ENCODE data around the gene REEP5.
"Not testable (repeated sequence)": the region's sequence is repeated elsewhere in the genome, so short reads cannot be mapped to it uniquely, and the experiment has no call there.

REEP5 gene

DNA sequence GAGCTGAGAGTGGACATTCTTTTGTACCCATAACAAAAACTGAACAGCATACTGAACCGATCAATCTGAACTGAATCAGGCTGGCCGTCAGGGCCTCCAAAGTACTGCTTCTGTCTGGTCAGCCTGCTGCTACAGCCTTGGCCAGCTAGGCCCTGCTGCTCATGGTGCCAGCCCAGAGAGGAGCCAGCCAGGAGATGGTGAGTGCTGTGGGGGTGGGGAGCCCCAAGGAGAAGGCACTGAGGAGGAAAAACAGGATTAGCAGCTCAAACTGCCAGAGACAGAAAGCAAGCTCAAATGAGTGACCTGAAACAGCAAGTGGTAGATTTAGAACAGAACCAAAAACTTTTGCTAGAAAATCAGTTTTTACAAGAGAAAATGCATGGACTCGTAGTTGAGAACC is 37.0 kb downstream of the REEP5 start:
- no peak for DNase-seq (ENCODE audit: low spot score)

DNA sequence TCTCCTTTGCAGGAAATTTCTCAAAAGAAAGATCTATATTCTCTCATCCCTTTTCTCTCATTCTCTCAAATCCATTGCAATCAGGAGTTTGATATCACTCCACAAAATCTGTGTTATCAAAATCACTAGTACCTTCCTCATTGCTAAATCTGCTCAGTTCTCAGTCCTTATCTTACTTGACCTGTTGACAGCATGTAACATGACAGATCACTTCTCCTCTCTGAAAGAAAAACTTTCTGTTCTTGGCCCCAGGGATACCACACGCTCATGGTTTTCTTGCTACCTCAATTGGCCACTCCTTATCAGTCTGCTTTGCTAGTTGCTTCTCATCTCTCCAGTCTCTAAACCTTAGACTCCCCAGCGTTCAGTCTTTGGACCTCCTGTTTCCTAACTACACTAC is 38.8 kb downstream of the REEP5 start:
- no peak for DNase-seq (ENCODE audit: low spot score)

DNA sequence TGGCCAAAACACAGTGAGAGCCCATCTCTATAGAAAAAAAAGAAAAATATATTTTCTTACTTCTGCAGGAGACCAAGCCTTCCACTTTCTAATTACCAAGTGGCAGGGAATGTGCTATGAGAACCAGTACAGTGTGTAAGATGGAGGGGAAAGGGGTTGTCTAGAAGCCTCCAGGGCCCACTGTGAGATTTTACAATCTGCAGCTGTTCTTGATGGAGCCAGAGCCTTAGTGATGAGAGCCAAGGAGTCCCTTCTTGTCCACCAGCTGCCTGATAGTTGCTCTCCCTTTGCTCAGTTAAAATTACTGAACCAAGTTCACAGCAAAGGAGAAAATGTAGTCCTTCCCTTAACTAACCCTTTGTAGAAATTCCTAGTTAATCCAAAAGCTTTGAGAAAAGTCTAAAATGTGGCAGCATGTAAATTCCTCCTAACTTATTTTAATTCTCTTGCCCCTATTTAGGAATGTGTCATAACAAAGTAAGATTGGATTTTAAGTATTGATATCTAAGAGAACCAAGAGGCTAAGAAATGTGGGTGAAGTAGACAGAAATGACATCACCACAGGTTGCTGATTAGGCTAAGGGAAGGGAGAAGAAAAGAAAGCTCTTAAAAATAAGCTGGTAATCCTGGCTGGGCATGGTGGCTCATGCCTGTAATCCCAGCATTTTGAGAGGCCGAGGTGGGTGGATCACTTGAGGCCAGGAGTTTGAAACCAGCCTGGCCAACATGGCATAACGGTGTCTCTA is 41.6 kb downstream of the REEP5 start:
- DNase-seq (ENCODE audit: low spot score), result no peak

DNA sequence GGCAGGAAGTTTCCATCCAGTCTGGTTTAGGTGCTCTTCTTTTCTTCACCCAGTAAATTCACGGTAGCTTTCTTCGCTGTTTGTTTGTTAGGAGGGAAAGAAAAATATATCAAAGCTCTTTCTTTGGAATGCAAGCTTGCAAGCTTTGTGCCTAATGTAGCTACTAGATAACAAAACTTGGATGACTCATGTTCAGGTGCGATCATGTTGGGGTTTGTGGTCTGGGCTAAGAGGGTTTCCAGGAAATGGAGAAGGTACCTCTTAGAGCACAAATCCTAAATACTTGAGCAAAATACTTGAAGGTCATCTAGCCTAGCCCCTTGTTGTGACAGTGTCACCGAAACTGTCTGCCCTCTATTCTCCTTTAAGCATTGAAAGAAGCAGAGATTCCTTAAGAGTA is 43.3 kb downstream of the REEP5 start:
- peak; percentile 67 for DNase-seq (ENCODE audit: low spot score)

DNA sequence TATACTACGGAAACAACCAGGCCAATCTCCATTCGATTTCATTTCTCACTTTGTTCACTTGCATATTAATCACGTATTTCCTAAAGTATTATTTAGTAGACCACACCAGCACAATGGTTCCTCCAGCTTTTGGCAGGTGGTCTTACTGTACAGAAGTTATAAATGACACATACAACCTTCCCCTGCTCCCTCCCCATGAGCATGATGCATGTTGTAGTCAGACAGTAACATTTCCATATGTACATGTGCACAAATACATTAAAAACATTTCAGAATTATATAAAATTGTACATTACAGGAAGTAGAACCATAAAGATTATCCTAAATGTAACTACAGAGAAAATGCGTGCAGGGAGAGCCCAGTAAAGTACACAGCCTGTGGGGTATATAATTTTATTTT is 43.9 kb downstream of the REEP5 start:
- DNase-seq (ENCODE audit: low spot score), result no peak

DNA sequence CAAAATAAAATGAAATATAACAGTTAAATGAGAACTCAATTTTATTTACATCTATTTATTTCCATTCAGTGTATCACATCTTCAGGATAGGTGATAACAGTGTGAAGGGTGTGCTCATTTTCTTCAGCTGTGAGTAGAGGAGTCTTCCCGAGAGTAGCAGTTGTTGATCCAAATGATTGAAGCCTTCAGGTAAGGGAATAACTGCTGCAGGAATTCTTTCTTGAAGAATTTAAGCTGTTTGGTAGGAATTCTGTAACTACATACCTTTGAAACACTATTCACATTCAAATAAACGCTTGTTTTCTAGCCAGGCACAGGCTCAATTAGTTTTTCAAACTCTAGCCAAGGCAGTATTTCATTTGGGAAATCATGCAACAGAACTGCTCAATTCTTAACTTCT is 45.7 kb downstream of the REEP5 start:
- DNase-seq (ENCODE audit: low spot score), result no peak

DNA sequence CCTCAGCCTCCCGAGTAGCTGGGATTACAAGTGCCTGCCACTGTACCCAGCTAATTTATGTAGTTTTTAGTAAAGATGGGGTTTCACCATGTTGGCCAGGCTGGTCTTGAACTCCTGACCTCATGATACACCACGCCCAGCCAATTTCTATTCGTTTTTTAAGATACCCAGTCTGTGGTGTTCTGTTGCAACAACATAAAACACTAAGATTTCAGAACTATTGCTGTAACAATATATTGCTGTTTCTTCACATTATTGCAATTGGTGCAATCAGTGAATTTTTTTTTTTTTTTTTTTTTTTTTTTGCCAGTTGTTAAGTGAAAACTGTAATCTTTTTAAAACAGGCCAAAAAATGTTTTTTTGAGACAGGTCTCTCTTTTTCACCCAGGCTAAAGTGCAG is 51.1 kb downstream of the REEP5 start:
- no peak for DNase-seq (ENCODE audit: low spot score)

DNA sequence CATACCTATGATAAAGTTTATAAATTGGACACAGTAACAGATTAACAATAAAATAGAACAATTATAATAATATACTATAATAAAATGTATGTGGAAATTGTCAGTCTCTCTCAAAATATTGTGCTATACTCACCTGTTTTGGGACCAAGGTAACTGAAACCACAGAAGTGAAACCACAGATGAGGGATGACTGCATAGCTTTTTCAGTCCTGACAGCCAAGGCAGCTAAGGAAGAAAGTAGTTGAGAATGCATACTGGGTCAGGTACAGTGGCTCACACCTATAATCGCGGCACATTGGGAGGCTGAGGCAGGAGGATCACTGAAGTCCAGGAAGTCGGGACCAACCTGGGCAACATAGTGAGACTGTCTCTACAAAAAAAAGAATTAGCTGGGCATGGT is 52.1 kb downstream of the REEP5 start:
- DNase-seq (ENCODE audit: low spot score), result peak; percentile 35

DNA sequence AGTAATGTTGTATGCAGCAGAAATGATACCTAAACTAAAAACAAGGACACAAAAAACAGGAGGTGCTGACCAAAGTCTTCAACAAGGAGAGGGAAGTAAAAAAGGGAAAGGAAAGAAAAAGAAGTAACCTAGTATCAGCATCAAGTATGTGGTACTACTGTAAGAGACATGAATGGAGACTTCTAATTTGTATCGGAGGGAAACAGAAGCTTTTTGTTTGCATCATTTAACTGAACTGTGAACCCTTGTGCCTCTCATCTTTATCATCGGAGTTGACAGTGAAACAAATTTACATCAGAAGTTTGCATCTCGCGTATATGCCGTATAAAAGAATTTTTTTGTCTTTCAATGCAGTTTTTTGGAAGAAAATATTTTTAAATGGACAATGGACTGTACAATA is 54.6 kb downstream of the REEP5 start:
- DNase-seq (ENCODE audit: low spot score), result no peak

DNA sequence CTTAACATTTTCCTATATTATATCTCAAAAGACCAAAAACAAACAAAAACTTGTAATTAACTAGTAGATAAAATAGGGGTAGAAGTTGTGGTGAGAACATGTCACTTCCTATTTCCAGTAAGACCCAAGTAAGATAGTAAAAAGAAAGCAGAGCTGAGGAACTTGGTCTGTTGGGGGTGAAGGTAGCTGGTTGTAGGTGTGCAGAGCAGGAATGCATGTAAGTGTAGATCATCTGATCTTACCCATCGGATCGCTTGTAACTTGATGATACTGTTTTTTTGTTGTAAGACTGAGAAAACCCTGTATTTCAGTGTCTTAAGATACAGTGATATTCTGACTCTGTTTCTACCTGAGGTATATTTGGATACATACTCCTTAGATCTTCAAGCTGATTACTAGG is 55.3 kb downstream of the REEP5 start:
- no peak for DNase-seq (ENCODE audit: low spot score)

DNA sequence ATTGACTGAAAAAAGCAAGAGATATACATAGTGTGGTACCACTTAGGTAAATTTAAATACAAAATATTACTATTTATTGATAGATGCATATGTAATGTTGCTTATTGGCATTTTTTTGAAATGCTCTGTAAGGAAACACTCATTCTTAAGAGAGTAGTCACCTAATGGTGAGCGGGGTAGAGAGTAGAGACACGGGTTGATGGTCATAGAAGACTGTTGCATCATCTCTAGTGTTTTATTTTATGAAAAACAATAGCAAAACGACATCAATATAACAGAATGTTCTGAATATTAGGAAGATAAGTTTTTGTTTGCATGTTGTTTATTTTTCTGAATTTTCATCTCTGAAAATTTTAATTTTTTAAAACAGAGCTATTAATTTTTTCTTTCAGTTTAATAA is 56.9 kb downstream of the REEP5 start:
- no peak for DNase-seq (ENCODE audit: low spot score)

DNA sequence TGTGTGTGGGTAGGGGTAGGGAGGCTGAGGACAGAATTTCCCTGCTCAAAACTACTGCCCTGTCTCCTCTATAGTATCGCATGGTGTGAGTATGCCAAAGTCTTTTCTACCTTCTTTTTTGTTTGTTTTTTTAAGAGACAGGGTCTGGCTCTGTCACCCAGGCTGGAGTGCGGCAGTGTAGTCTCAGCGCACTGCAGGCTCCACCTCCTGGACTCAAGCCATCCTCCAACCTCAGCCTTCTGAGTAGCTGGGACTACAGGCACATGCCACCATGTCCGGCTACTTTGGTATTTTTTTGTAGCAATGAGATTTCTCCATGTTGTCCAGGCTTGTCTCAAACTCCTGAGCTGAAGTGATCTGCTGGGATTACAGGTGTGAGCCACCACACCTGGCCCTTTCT is 58.5 kb downstream of the REEP5 start:
- DNase-seq (ENCODE audit: low spot score), result no peak

DNA sequence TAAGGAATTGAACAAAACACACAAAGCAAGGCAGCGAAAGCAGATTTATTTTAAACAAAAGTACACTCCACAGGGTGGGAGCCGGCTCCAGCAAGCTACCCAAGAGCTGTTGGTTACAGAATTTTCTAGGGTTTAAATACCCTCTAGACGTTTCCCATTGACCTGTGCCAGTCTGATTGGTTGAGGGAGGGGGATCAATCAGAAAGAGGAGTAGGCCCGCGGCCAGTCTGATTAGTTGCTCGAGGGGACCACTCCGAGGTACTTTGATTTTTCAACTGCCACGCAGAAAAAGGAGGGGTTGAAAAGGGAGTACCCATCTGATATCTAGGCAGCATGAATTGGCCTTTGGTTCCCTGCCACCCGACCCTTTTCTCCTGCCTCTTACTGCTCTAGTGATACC is 59.9 kb downstream of the REEP5 start:
- DNase-seq (ENCODE audit: low spot score), result no peak

DNA sequence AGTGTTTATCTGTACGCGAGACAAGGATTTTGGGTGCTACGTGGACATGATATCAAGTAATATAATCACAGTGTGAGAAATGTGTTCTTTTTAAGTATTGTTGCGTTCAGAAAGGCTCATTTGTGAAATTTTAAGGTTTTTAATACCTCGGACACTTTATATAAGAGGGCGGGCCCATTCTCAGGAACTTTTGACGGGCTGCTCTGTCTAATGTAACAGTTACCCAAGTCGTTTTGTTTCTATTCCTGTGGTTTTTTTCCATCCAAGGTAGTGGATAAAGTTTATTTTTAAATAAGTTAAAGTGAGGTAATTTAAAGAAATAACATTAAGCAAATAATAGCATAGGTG is 60.4 kb downstream of the REEP5 start:
- no peak for DNase-seq (ENCODE audit: low spot score)

DNA sequence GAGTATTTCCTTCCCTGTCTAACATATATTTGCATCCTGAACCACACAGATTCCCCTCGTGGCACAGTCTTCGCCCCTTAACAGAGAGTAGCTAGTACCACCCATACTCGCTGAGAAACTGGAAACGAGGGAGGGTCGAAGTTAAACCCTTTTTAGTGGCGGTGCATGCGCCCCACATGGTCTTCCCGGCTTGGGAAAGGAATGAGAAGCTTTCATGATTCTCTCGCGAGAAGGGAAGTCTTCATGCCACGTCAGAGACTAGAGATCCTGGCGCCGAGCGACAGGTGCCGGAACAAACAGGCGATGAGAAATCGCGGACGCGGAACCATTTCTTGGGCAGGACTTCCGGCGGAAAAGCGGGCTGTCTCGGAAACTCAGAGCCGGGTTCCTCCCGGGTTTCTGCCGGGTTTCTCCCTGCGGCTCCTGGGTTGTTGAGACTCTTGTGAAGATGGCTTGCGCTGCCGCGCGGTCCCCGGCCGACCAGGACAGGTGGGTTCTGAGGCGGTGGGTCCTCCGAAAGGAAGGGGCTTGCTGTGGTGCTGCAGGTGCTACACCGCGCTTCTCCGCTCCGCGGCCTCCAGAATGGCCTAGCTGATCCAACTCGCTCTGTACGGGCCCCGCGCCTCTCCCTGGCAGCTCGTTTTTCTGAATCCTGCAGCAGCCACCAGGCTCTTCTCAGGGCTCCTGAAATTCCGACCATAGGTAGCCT is 60.9 kb downstream of the REEP5 start, which contains the start of gene SRP19:
Gene SRP19, plus strand, starts transcription at position 359 of the 709 bp plus-strand sequence. Its CDS starts 90 bp downstream, at position 449.
- peak; percentile 90 for DNase-seq (ENCODE audit: low spot score)

DNA sequence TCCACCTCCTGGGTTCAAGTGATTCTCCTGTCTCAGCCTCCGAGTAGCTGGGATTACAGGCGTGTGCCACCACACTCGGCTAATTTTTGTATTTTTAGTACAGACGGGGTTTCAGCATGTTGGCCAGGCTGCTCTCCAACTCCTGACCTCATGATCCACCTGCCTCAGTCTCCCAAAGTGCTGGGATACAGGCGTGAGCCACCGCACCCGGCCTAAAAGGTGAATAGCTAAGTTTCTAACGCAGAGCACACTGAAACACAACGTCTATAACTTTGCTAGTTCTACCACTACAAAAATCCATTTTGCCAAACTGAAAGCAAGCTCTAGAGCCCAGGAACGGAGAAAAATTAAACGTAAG is 61.5 kb downstream of the REEP5 start:
- DNase-seq (ENCODE audit: low spot score), result not testable (repeated sequence)

DNA sequence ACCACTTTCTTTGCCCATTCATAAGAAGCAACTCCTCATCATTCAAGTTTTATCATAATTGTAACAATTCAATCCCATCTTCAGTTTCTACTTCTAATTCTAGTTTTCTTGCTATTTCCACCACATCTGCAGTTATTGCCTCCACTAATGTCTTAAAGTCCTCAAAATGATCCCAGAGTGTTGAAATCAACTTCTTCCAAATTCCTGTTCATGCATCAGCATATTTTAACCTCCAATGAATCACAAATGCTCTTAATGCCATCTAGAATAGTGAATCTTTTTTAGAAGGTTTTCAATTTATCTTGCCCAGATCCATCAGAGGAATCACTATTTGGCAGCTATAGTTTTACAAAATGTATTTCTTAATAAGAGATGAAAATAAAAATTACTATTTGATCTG is 64.2 kb downstream of the REEP5 start:
- no peak for DNase-seq (ENCODE audit: low spot score)

DNA sequence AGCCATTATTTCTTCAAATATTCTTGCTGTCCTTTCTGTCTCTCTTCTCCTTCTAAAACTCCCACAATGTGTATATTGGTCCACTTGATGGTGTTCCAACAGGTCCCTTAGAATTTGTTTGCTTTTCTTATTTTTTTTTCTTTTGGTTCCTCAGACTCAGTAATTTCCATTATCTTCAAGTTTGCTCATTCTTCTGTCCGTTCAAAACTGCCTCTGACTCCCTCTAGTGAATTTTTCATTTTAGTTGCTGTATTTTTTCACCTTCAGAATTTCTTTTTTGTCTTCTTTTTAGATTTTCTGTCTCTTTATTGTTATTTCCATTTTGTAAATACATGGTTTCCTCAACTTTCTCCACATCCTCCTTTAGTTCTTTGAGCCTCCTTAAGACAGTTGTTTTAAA is 67.4 kb downstream of the REEP5 start:
- no peak for DNase-seq (ENCODE audit: low spot score)

DNA sequence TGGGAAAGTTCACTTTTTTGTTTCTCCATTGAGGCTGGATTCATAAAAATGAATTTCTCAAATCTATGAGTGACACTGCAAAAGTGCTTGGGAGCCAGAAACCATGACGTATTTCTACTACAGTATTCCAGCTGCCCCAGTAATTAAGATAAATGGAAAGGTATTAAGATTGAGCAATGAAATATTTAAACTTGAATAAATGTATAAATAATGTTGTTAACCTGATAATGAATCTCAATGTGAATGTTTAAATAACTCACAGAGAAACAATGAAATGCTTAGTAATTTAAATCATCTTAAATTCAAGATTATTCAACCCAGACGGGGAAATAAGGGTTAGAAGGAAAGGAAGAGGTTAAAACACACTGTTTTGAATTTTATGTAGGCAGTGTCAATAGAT is 72.1 kb downstream of the REEP5 start:
- DNase-seq (ENCODE audit: low spot score), result no peak

DNA sequence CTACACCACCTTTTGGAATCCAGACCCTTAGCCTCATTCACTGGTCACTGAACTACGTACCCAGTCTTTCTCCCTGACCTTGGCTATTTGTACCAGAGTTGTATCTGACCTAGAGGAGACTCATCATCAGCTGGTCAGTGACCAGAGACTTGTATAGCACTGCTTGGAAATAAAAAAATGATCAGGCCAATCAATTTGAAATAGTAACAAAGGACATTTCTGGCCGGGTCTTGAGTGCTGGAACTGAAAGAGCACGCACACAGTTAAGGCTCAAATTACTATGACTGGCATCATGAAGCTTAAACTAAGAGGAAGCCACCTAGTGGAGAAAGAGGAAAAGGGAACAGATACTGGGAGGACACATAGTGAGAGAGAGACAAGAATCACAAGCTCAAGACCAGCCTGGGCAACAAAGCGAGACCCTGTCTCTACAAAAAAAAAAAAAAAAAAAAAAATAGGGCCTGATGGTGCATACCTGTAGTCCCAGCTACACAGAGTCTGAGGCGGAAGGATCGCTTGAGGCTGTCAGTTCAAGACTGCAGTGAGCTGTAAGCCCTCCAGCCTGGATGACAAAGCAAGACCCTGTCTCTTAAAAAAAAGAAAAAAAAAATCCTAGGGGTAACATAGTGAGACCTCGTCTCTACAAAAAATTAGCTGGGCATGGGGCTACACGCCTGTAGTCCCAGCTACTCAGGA is 73.8 kb downstream of the REEP5 start:
- peak; percentile 49 for DNase-seq (ENCODE audit: low spot score)

DNA sequence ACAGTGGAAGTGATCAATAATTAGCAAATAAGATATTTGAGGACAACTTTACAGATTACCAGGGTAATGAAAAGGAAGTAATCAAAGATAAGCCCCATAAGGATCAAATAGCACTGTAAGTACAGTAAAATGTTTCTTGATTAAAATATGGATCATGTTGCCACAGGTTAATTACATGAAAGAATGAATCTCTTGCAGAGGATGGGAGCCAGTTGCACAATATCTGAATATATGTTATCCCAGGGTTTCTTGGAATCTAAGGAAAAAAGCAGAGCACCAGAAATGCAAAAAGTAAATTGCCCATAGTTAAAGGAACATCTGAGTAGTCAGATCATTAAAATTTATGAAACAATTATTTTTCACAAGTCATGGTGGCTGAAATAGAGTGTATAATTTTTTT is 74.7 kb downstream of the REEP5 start:
- no peak for DNase-seq (ENCODE audit: low spot score)

DNA sequence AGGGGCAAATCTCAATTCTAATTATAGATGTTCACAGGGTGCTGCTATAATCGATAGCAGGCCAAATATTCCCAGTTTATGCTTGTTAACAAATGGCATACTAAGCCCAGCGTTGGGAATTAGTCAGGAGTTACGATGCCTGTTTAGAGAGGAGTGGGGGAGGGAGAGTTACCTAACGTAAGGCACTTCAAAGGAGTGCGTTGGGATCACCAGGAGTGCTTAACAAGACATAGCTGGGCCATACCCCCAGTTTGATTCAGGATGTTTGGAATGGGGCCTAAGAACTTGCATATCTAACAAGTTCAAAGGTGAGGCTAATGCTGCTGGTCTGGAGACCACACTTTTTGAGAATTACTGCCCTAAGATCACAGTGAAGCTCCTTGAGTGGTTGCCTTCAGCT is 75.5 kb downstream of the REEP5 start:
- no peak for DNase-seq (ENCODE audit: low spot score)

DNA sequence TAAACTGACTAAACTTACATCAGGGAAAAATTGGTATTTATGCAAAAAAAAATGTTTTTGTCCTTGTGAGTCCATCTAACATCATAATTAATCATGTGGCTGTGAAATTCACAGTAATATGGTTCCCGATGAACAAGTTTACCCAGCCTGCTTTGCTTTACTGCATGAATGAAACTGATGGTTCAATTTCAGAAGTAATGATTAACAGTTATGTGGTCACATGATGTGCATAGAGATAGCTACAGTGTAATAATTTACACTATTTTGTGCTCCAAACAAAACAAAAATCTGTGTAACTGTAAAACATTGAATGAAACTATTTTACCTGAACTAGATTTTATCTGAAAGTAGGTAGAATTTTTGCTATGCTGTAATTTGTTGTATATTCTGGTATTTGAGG is 77.5 kb downstream of the REEP5 start:
- no peak for DNase-seq (ENCODE audit: low spot score)
